SK-N-SH (cell line): ENCODE data around the gene MCTP2.

Experiments used
- CTCF ChIP-seq: fragments of 200-600 bp; sonication (generic); IDR thresholded peaks from 2 replicates; pipeline ENCODE4 v1.6.1; 2017; ENCODE audit warnings: antibody characterized with exemption, mild to moderate bottlenecking, moderate library complexity
- EP300 ChIP-seq, 2 experiments: IDR thresholded peaks; 2 replicates each; pipeline versions ENCODE4 v1.4.0 to v1.6.1; 2012; ENCODE audit warnings: borderline replicate concordance in 1 of 2, low read depth in 1 of 2, low read length in 1 of 2
- NFIC ChIP-seq: IDR thresholded peaks from 2 replicates; pipeline ENCODE4 v1.4.0; 2012; ENCODE audit warnings: borderline replicate concordance
- PBX3 ChIP-seq: IDR thresholded peaks from 2 replicates; pipeline ENCODE4; 2012
- REST ChIP-seq: IDR thresholded peaks from 2 replicates; pipeline ENCODE4 v1.6.1; 2012; ENCODE audit warnings: mild to moderate bottlenecking, low read depth, low read length, moderate library complexity
- SMC3 ChIP-seq: IDR thresholded peaks from 2 replicates; pipeline ENCODE4 v1.6.1; 2012; ENCODE audit warnings: low read depth, low read length, improper control_type of control experiment
- TAF1 ChIP-seq: IDR thresholded peaks from 2 replicates; pipeline ENCODE4 v1.6.1; 2012; ENCODE audit warnings: low read depth, mild to moderate bottlenecking, low read length, moderate library complexity, borderline replicate concordance
- YY1 ChIP-seq: IDR thresholded peaks from 2 replicates; pipeline ENCODE4 v1.4.0; 2012; ENCODE audit warnings: low read depth, mild to moderate bottlenecking
- TF ChIP-seq, protein P1 (sequence below): IDR thresholded peaks from 2 replicates; pipeline ENCODE4 v1.4.0; 2012; ENCODE audit warnings: low read depth, borderline replicate concordance
- TF ChIP-seq, protein P2 (sequence below): IDR thresholded peaks from 2 replicates; pipeline ENCODE4 v1.4.0; 2012; ENCODE audit warnings: low read depth, borderline replicate concordance
- TF ChIP-seq, protein P3 (sequence below): IDR thresholded peaks from 2 replicates; pipeline ENCODE4 v1.4.0; 2012; ENCODE audit warnings: low read depth
- TF ChIP-seq, protein P4 (sequence below): fragments of 150-350 bp; IDR thresholded peaks from 2 replicates; pipeline ENCODE4 v1.6.1; 2017; ENCODE audit warnings: antibody characterized with exemption, low read length, low read depth, borderline replicate concordance

DNA sequence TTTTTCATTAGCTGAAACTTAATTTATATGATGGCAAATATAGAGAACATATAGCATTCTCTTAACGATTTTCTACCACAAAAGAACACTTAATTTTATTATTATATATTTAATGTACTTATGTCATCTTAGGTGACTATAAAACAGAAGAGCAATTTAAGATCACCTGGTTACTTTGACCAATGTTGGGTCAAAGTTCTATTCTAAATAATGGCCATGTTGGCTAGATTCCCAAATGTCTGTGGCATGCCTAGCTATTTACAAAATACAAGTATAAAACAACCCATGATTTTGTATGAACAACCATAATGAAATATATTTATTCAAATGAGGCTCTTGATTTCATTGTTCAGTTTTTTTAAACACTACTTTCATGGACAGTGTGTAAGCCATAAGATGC lies 200.9 kb downstream of the MCTP2 start:
- TF ChIP-seq TAF1 (no peak), CTCF (no peak), NFIC (no peak), PBX3 (no peak), REST (no peak), EP300 (IDR thresholded peaks at IDR 0.05; ENCODE audit: borderline replicate concordance in 1 of 2, low read depth in 1 of 2, low read length in 1 of 2) (no peak), SMC3 (no peak), YY1 (no peak)
- TF ChIP-seq, protein P1, sequence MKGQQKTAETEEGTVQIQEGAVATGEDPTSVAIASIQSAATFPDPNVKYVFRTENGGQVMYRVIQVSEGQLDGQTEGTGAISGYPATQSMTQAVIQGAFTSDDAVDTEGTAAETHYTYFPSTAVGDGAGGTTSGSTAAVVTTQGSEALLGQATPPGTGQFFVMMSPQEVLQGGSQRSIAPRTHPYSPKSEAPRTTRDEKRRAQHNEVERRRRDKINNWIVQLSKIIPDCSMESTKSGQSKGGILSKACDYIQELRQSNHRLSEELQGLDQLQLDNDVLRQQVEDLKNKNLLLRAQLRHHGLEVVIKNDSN: no peak
- TF ChIP-seq, protein P2, sequence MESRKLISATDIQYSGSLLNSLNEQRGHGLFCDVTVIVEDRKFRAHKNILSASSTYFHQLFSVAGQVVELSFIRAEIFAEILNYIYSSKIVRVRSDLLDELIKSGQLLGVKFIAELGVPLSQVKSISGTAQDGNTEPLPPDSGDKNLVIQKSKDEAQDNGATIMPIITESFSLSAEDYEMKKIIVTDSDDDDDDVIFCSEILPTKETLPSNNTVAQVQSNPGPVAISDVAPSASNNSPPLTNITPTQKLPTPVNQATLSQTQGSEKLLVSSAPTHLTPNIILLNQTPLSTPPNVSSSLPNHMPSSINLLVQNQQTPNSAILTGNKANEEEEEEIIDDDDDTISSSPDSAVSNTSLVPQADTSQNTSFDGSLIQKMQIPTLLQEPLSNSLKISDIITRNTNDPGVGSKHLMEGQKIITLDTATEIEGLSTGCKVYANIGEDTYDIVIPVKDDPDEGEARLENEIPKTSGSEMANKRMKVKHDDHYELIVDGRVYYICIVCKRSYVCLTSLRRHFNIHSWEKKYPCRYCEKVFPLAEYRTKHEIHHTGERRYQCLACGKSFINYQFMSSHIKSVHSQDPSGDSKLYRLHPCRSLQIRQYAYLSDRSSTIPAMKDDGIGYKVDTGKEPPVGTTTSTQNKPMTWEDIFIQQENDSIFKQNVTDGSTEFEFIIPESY: no peak
- TF ChIP-seq, protein P3, sequence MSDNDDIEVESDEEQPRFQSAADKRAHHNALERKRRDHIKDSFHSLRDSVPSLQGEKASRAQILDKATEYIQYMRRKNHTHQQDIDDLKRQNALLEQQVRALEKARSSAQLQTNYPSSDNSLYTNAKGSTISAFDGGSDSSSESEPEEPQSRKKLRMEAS: no peak
- TF ChIP-seq, protein P4, sequence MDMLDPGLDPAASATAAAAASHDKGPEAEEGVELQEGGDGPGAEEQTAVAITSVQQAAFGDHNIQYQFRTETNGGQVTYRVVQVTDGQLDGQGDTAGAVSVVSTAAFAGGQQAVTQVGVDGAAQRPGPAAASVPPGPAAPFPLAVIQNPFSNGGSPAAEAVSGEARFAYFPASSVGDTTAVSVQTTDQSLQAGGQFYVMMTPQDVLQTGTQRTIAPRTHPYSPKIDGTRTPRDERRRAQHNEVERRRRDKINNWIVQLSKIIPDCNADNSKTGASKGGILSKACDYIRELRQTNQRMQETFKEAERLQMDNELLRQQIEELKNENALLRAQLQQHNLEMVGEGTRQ: no peak
